ENCODE results near the gene DDX11. TPM values are rescaled to one million over a fixed set of nuclear protein-coding genes. Genes with fewer than 3 reads are reported as not detected.

The DDX11 gene
- total RNA-seq, 6 experiments from 2014 or later, result 14.1 to 23.1 (median 20.5) TPM

- peaks cover 24% of the 10 kb centered on the region for H3K27me3 Mint-ChIP-seq (ENCODE audit: insufficient read depth)
- H3K36me3 Mint-ChIP-seq (ENCODE audit: low read depth), result no peaks in the 10 kb centered on the region
- DNase-seq, result no peak
- H3K4me3 Mint-ChIP-seq, result no peak overlapping the region
- no peak overlapping the region for H3K27ac Mint-ChIP-seq
- H3K4me1 Mint-ChIP-seq (ENCODE audit: low read depth), result peaks cover 31% of the 10 kb centered on the region
- no peak for TF ChIP-seq CTCF (IDR thresholded peaks at IDR 0.05)
- H3K9me3 Mint-ChIP-seq, result no peaks in the 10 kb centered on the region
Observed at GRCh38 chr12:31033146-31033545, 40.5 kb upstream of the DDX11 start.

- DNase-seq, result no peak
- Mint-ChIP-seq H3K27me3 (ENCODE audit: insufficient read depth) (peaks cover 27% of the 10 kb centered on the region), H3K36me3 (ENCODE audit: low read depth) (no peaks in the 10 kb centered on the region), H3K4me3 (no peak overlapping the region), H3K9me3 (no peaks in the 10 kb centered on the region), H3K4me1 (ENCODE audit: low read depth) (peaks cover 31% of the 10 kb centered on the region), H3K27ac (no peak overlapping the region)
- no peak for TF ChIP-seq CTCF (IDR thresholded peaks at IDR 0.05)
Observed at GRCh38 chr12:31033681-31034080, 40.0 kb upstream of the DDX11 start.

GRCh38 chr12:31034372-31034771 lies 39.3 kb upstream of the DDX11 start:
- DNase-seq, result no peak
- peaks cover 31% of the 10 kb centered on the region for H3K4me1 Mint-ChIP-seq (ENCODE audit: low read depth)
- TF ChIP-seq CTCF (IDR thresholded peaks at IDR 0.05), result no peak
- peaks cover 28% of the 10 kb centered on the region for H3K27me3 Mint-ChIP-seq (ENCODE audit: insufficient read depth)
- no peaks in the 10 kb centered on the region for H3K9me3 Mint-ChIP-seq
- no peak overlapping the region for H3K27ac Mint-ChIP-seq
- H3K4me3 Mint-ChIP-seq, result no peak overlapping the region
- no peaks in the 10 kb centered on the region for H3K36me3 Mint-ChIP-seq (ENCODE audit: low read depth)

- peaks cover 26% of the 10 kb centered on the region for H3K27me3 Mint-ChIP-seq (ENCODE audit: insufficient read depth)
- H3K4me3 Mint-ChIP-seq, result no peak overlapping the region
Observed at GRCh38 chr12:31035226-31035625, 38.4 kb upstream of the DDX11 start.

GRCh38 chr12:31035967-31036665 lies 37.5 kb upstream of the DDX11 start:
- H3K27me3 Mint-ChIP-seq (ENCODE audit: insufficient read depth), result peaks cover 21% of the 10 kb centered on the region
- no peak for TF ChIP-seq CTCF (IDR thresholded peaks at IDR 0.05)
- peaks cover 31% of the 10 kb centered on the region for H3K4me1 Mint-ChIP-seq (ENCODE audit: low read depth)
- H3K27ac Mint-ChIP-seq, result no peak overlapping the region
- no peak overlapping the region for H3K4me3 Mint-ChIP-seq
- DNase-seq, result no peak
- H3K36me3 Mint-ChIP-seq (ENCODE audit: low read depth), result no peaks in the 10 kb centered on the region
- no peaks in the 10 kb centered on the region for H3K9me3 Mint-ChIP-seq

More at GRCh38 chr12:31035226-31035625, 38.4 kb upstream of the DDX11 start:
- DNase-seq, result no peak
- Mint-ChIP-seq H3K9me3 (no peaks in the 10 kb centered on the region), H3K27ac (no peak overlapping the region), H3K36me3 (ENCODE audit: low read depth) (no peaks in the 10 kb centered on the region), H3K4me1 (ENCODE audit: low read depth) (peaks cover 31% of the 10 kb centered on the region)
- TF ChIP-seq CTCF (IDR thresholded peaks at IDR 0.05), result no peak

Data from HFFc6 (cell line).